Breast epithelium (tissue), 3 donors: ENCODE data around the gene TRA2B.

Experiments
- POLR2A ChIP-seq: fragments of 450-650 bp; IDR thresholded peaks from one replicate; pipeline ENCODE4 v1.6.1; 2016; ENCODE audit warnings: antibody characterized with exemption, mild to moderate bottlenecking, moderate library complexity
- POLR2AphosphoS5 ChIP-seq, 3 donors: sonication (generic); formaldehyde crosslinking; IDR thresholded peaks; one replicate each; pipeline ENCODE4 v1.6.1; 2017; ENCODE audit warnings: antibody characterized with exemption in 3 of 3
- TF ChIP-seq, protein P1 (sequence below), 3 donors: fragments of 450-650 bp; IDR thresholded peaks; one replicate each; pipeline ENCODE4 v1.5.1; 2016 to 2017; ENCODE audit warnings: antibody characterized with exemption in 3 of 3, mild to moderate bottlenecking in 3 of 3, moderate library complexity in 3 of 3

- TF ChIP-seq POLR2AphosphoS5 (IDR thresholded peaks at IDR 0.05): peak in 1 of 3 donors; percentile 24
- no peak for TF ChIP-seq POLR2A
- TF ChIP-seq, protein P1, sequence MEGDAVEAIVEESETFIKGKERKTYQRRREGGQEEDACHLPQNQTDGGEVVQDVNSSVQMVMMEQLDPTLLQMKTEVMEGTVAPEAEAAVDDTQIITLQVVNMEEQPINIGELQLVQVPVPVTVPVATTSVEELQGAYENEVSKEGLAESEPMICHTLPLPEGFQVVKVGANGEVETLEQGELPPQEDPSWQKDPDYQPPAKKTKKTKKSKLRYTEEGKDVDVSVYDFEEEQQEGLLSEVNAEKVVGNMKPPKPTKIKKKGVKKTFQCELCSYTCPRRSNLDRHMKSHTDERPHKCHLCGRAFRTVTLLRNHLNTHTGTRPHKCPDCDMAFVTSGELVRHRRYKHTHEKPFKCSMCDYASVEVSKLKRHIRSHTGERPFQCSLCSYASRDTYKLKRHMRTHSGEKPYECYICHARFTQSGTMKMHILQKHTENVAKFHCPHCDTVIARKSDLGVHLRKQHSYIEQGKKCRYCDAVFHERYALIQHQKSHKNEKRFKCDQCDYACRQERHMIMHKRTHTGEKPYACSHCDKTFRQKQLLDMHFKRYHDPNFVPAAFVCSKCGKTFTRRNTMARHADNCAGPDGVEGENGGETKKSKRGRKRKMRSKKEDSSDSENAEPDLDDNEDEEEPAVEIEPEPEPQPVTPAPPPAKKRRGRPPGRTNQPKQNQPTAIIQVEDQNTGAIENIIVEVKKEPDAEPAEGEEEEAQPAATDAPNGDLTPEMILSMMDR (IDR thresholded peaks at IDR 0.05): peak; percentile 82 to 89 (median 84)
These were observed 45.8 kb upstream of the TRA2B start for GRCh38 chr3:185983495-185984141.
